SK-N-SH (cell line): ENCODE measurements around the gene IRF2BPL. TPM values are rescaled to one million over a fixed set of nuclear protein-coding genes. Genes with fewer than 3 reads are reported as not detected.

Experiments
- CTCF ChIA-PET: fragments of 300-600, 350-600 bp; formaldehyde crosslinking; extraction: SDS; loops from one replicate; lab custom pipeline; 2021; lab: Yijun Ruan, JAX
- POLR2A ChIA-PET: fragments of 350-600 bp; sonication (Branson Sonifier 250); formaldehyde crosslinking; extraction: SDS; loops from one replicate; lab custom pipeline; 2020; ENCODE audit warnings: antibody characterized with exemption, inconsistent platforms; lab: Yijun Ruan, JAX
- DNase-seq: peaks from one replicate; pipeline ENCODE4 v3.0.0; 2012
- H2AFZ ChIP-seq: fragments of 200-600 bp; sonication (generic); 2 replicates; pipeline ENCODE4 v1.8.1; 2016; ENCODE audit warnings: antibody characterized with exemption, mild to moderate bottlenecking, low read depth
- H3F3A ChIP-seq: fragments of 200-600 bp; sonication (generic); replicated peaks from 2 replicates; pipeline ENCODE3; 2016; ENCODE audit warnings: antibody characterized with exemption, mild to moderate bottlenecking; ENCODE audit not compliant: insufficient read depth
- H3K27ac ChIP-seq, 2 experiments: fragments of 200-500 bp in 1 of 2; fragments of 200-600 bp in 1 of 2; sonication (Bioruptor generic) in 1 of 2; sonication (generic), shearing (Covaris generic) in 1 of 2; 2 replicates each; pipeline versions ENCODE4 v1.5.1 to v1.6.1; 2014 to 2016; ENCODE audit warnings: low read depth in 2 of 2, inconsistent platforms in 1 of 2, low read length in 1 of 2, mild to moderate bottlenecking in 1 of 2, mixed read lengths in 1 of 2
- H3K27me3 ChIP-seq: fragments of 200-600 bp; sonication (generic), shearing (Covaris generic); 2 replicates; pipeline ENCODE4 v1.6.1; 2016; ENCODE audit warnings: mixed run types; ENCODE audit not compliant: insufficient read depth
- H3K36me3 ChIP-seq, 2 experiments: fragments of 200-500 bp in 1 of 2; fragments of 200-600 bp in 1 of 2; sonication (Bioruptor generic) in 1 of 2; sonication (generic) in 1 of 2; replicated peaks in 1 of 2; 2 replicates each; pipeline versions ENCODE3 to v1.5.1; 2014 to 2016; ENCODE audit warnings: low read length in 1 of 2, mild to moderate bottlenecking in 1 of 2; ENCODE audit not compliant: insufficient read depth in 2 of 2, control insufficient read depth in 1 of 2
- H3K4me1 ChIP-seq, 2 experiments: fragments of 200-500 bp in 1 of 2; fragments of 200-600 bp in 1 of 2; sonication (Bioruptor generic) in 1 of 2; sonication (generic), shearing (Covaris generic) in 1 of 2; 2 replicates each; pipeline versions ENCODE4 v1.5.1 to v1.6.1; 2014 to 2016; ENCODE audit warnings: low read depth in 1 of 2, low read length in 1 of 2, mixed run types in 1 of 2; ENCODE audit not compliant: insufficient read depth in 2 of 2, control insufficient read depth in 1 of 2
- H3K4me2 ChIP-seq: fragments of 200-600 bp; sonication (generic), shearing (Covaris generic); 2 replicates; pipeline ENCODE4 v1.6.1; 2017; ENCODE audit warnings: mixed run types
- H3K4me3 ChIP-seq, 2 experiments: fragments of 200-500 bp in 1 of 2; fragments of 200-600 bp in 1 of 2; sonication (Bioruptor generic) in 1 of 2; sonication (generic), shearing (Covaris generic) in 1 of 2; 2 replicates each; pipeline versions ENCODE4 v1.5.1 to v1.8.1; 2014 to 2016; ENCODE audit warnings: low read depth in 2 of 2, inconsistent platforms in 1 of 2, low read length in 1 of 2, mild to moderate bottlenecking in 1 of 2, mixed read lengths in 1 of 2, moderate library complexity in 1 of 2
- H3K79me2 ChIP-seq: fragments of 200-600 bp; sonication (generic); 2 replicates; pipeline ENCODE4 v1.8.1; 2017; ENCODE audit warnings: mild to moderate bottlenecking; ENCODE audit not compliant: insufficient read depth
- H3K9ac ChIP-seq: fragments of 200-600 bp; sonication (generic); 2 replicates; pipeline ENCODE4 v1.6.1; 2017; ENCODE audit warnings: mixed run types
- H3K9me2 ChIP-seq: fragments of 200-600 bp; sonication (generic); 2 replicates; pipeline ENCODE4 v1.6.1; 2017; ENCODE audit warnings: mixed run types
- H3K9me3 ChIP-seq: fragments of 200-600 bp; sonication (generic); 2 replicates; pipeline ENCODE4 v1.6.1; 2017; ENCODE audit warnings: mixed run types, mild to moderate bottlenecking, moderate library complexity
- H4K20me1 ChIP-seq: fragments of 200-600 bp; sonication (generic); 2 replicates; pipeline ENCODE4 v1.6.1; 2017; ENCODE audit warnings: mild to moderate bottlenecking, mixed run types; ENCODE audit not compliant: insufficient read depth
- CHD2 ChIP-seq: fragments of 150-350 bp; IDR thresholded peaks from 2 replicates; pipeline ENCODE4 v1.6.1; 2018; ENCODE audit warnings: low read length; ENCODE audit not compliant: partially characterized antibody
- CTCF ChIP-seq: fragments of 200-600 bp; sonication (generic); IDR thresholded peaks from 2 replicates; pipeline ENCODE4 v1.6.1; 2017; ENCODE audit warnings: antibody characterized with exemption, mild to moderate bottlenecking, moderate library complexity
- FOXM1 ChIP-seq: IDR thresholded peaks from 2 replicates; pipeline ENCODE4 v1.4.0; 2012; ENCODE audit warnings: low read depth, mild to moderate bottlenecking
- GATA2 ChIP-seq: sonication (generic); formaldehyde crosslinking; IDR thresholded peaks from 2 replicates; pipeline ENCODE4 v1.5.0; 2020; ENCODE audit warnings: mild to moderate bottlenecking, missing genetic modification reagents
- IRF3 ChIP-seq: fragments of 150-350 bp; IDR thresholded peaks from 2 replicates; pipeline ENCODE4 v1.6.1; 2016; ENCODE audit warnings: mild to moderate bottlenecking, low read depth, low read length
- MXI1 ChIP-seq: IDR thresholded peaks from 2 replicates; pipeline ENCODE4 v1.6.1; 2012; ENCODE audit warnings: mild to moderate bottlenecking, low read depth, low read length, improper control_type of control experiment
- NFIC ChIP-seq: IDR thresholded peaks from 2 replicates; pipeline ENCODE4 v1.4.0; 2012; ENCODE audit warnings: borderline replicate concordance
- PBX3 ChIP-seq: IDR thresholded peaks from 2 replicates; pipeline ENCODE4; 2012
- RAD21 ChIP-seq: IDR thresholded peaks from 2 replicates; pipeline ENCODE4 v1.6.1; 2012; ENCODE audit warnings: mild to moderate bottlenecking, low read length
- RCOR1 ChIP-seq: fragments of 150-350 bp; IDR thresholded peaks from 2 replicates; pipeline ENCODE4 v1.6.1; 2017; ENCODE audit warnings: antibody characterized with exemption, low read length
- RFX5 ChIP-seq: IDR thresholded peaks from 2 replicates; pipeline ENCODE4 v1.6.1; 2012; ENCODE audit warnings: mild to moderate bottlenecking, improper control_type of control experiment, low read length
- SMC3 ChIP-seq: IDR thresholded peaks from 2 replicates; pipeline ENCODE4 v1.6.1; 2012; ENCODE audit warnings: low read depth, low read length, improper control_type of control experiment
- TAF1 ChIP-seq: IDR thresholded peaks from 2 replicates; pipeline ENCODE4 v1.6.1; 2012; ENCODE audit warnings: low read depth, mild to moderate bottlenecking, low read length, moderate library complexity, borderline replicate concordance
- TCF12 ChIP-seq: IDR thresholded peaks from 2 replicates; pipeline ENCODE4 v1.4.0; 2012
- TEAD4 ChIP-seq: IDR thresholded peaks from 2 replicates; pipeline ENCODE4 v1.4.0; 2012; ENCODE audit warnings: mild to moderate bottlenecking, borderline replicate concordance; ENCODE audit not compliant: insufficient read depth
- USF1 ChIP-seq: IDR thresholded peaks from 2 replicates; pipeline ENCODE4 v1.4.0; 2012; ENCODE audit warnings: low read depth, borderline replicate concordance
- USF2 ChIP-seq: fragments of 150-350 bp; IDR thresholded peaks from 2 replicates; pipeline ENCODE4 v1.6.1; 2017; ENCODE audit warnings: antibody characterized with exemption, low read length, low read depth, borderline replicate concordance
- WGBS: methylation state at CpG from one replicate; pipeline ENCODE4 v1.1.6; 2017; ENCODE audit warnings: low lambda C conversion rate; 5-methylcytosine and 5-hydroxymethylcytosine counted together
- polyA plus RNA-seq, 3 experiments: library from polyadenylated mRNA; depleted of rRNA; stranded (reverse); fragments of >200 nt; gene quantifications; 2 replicates each; pipeline ENCODE4 v1.2.3, GENCODE V29; 2012

IRF2BPL gene
- polyA plus RNA-seq, 1 of the 3 experiments (the other 2 are of a cell fraction) = 17.1 TPM

- ChIA-PET POLR2A (interaction anchor here (0.6 kb wide), 1 partner anchor 9 kb away, joined by 3 read pairs; no protein-coding TSS in a partner anchor), CTCF (interaction anchor here (0.7 to 18.3 kb wide), 32 partner anchors 9 to 359 kb away, joined by 3 to 764 read pairs (median 4); partner anchors contain the start of gene ZDHHC22)
- no peak overlapping the region; a peak in 1 of 4 replicates for H3K4me3 ChIP-seq
- TF ChIP-seq RAD21 = peak; percentile 95
- TF ChIP-seq PBX3 = no peak
- peak; percentile 23 for TF ChIP-seq CHD2
- TF ChIP-seq FOXM1 = no peak
- no peak for TF ChIP-seq USF1
- no peak for TF ChIP-seq TCF12
- no peak for TF ChIP-seq RCOR1
- peak; percentile 23; the same call in 1 of the 2 replicates for TF ChIP-seq NFIC
- no peak for TF ChIP-seq GATA2 (CRISPR knock-in tag)
- TF ChIP-seq TEAD4 = no peak
- no peak for TF ChIP-seq MXI1
- TF ChIP-seq USF2 = no peak
- no peak for TF ChIP-seq IRF3
- peak; percentile 92 for TF ChIP-seq CTCF
- no peak for TF ChIP-seq TAF1
- TF ChIP-seq RFX5 = no peak
- TF ChIP-seq SMC3 = peak; percentile 98
- DNase-seq = peak; percentile 84
- no peaks in the 10 kb centered on the region for H4K20me1 ChIP-seq
- no peak overlapping the region for H3K4me2 ChIP-seq
- no peaks in the 10 kb centered on the region for H3K79me2 ChIP-seq
- no peaks in the 10 kb centered on the region for H3K36me3 ChIP-seq
- H2AFZ ChIP-seq = no peak overlapping the region
- no peaks in the 10 kb centered on the region for H3F3A ChIP-seq
- H3K9me3 ChIP-seq = no peaks in the 10 kb centered on the region
- H3K27ac ChIP-seq = no peak overlapping the region
- H3K9me2 ChIP-seq = no peaks in the 10 kb centered on the region
- no peaks in the 10 kb centered on the region for H3K27me3 ChIP-seq
- no peak overlapping the region for H3K9ac ChIP-seq
- WGBS = 45% methylated on average over 11 of the region's 11 CpGs
- H3K4me1 ChIP-seq = peaks cover 0 to 14% of the 10 kb centered on the region in 2 experiments; a peak in 2 of 4 replicates
Observed at GRCh38 chr14:77067632-77068516, 39.4 kb upstream of the IRF2BPL start.
